GM12875 (cell line): ENCODE data around the gene SEC14L3.

ENCODE experiments used
- H3K4me3 ChIP-seq: one replicate; pipeline ENCODE4 v1.5.1; 2011; ENCODE audit warnings: low read depth, low read length, control low read depth
- TF ChIP-seq, protein P1 (sequence below): IDR thresholded peaks from 2 replicates; pipeline ENCODE4 v1.5.1; 2011; ENCODE audit warnings: low read depth, mild to moderate bottlenecking, control low read depth, inconsistent platforms, low read length, moderate library complexity, borderline replicate concordance; ENCODE audit not compliant: insufficient read depth

SEC14L3 gene

DNA sequence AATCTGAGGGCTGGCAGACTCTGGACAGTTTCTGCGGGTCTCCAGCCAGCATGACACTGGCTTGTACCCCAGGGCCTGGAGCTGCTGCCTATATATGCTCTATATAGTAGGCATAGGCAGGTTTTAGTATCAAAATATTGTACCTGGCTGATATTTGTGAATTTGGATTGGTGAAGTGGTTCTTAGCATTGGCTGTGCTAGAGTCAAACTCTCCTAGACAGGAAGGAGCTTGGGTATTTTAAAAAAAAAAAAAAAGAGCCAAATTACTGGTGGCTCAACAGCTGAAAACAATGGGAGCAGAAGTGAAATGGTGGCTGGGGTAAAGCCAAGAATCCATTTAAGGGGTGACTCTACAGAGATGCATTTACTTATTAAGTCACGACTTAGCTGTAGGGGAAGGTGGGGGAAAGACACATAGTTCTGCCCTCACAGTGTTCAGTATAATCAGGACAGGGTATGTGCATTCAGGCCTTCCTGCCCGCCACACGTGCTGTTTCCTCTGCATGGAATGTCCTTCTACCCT, 57.2 kb downstream of the SEC14L3 start:
- H3K4me3 ChIP-seq = no peak overlapping the region
- TF ChIP-seq, protein P1, sequence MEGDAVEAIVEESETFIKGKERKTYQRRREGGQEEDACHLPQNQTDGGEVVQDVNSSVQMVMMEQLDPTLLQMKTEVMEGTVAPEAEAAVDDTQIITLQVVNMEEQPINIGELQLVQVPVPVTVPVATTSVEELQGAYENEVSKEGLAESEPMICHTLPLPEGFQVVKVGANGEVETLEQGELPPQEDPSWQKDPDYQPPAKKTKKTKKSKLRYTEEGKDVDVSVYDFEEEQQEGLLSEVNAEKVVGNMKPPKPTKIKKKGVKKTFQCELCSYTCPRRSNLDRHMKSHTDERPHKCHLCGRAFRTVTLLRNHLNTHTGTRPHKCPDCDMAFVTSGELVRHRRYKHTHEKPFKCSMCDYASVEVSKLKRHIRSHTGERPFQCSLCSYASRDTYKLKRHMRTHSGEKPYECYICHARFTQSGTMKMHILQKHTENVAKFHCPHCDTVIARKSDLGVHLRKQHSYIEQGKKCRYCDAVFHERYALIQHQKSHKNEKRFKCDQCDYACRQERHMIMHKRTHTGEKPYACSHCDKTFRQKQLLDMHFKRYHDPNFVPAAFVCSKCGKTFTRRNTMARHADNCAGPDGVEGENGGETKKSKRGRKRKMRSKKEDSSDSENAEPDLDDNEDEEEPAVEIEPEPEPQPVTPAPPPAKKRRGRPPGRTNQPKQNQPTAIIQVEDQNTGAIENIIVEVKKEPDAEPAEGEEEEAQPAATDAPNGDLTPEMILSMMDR = no peak

DNA sequence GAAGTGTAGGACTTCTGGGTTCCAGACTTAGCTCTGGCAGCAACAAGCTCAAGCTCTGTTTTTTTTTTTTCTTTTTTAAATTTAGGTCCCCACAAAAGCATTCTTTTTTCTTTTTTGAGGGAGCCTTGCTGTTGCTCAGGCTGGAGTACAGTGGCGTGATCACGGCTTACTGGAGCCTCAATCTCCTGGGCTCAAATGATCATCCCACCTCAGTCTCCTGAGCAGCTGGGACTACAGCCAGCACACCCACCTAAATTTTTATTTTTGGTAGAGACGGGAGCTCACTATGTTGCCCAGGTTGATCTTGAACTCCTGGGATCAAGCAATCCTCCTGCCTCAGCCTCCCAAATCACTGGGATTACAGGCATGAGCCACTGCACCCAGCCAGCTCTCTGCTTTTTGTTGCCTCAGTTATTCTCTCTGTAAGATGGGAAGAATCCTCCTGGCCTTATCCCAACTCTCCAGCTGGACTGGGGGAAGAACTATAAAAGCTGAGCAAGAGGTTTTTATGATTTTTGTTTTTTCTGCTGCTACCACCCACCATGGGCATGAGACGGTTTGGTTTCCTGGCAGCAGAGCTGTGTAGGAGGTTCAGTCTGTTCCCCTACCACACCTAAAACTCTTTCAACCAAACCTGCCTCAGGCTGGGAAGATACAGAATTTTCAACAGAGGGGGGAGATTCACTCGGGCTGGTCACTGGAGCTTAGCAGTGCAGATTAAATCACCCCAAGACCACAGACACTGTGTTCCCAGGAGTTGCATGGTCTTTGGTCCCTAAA, 57.9 kb downstream of the SEC14L3 start:
- TF ChIP-seq, protein P1 = no peak
- no peak overlapping the region for H3K4me3 ChIP-seq

- H3K4me3 ChIP-seq = no peak overlapping the region
- TF ChIP-seq, protein P1 = no peak
Observed at GRCh38 chr22:30413001-30413400, 58.8 kb downstream of the SEC14L3 start.

DNA sequence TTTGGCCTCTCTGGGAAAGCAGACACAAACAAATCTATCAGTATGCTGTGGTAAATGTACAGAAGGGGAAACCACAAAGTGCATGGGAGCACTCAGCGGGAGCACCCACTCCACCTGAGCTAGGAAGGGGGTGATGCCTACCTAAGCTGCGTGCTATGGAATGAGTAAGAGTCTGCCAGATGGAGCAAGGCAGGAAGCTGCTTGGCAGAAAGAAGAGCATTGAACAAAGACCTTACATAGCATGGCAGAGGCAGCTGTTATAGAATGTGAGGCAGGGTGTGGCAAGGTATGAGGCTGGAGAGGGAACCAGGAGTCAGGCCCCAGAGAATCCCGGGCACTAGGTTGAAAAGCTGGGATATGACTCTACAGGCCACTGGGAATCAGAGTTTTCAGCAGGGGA, 60.0 kb downstream of the SEC14L3 start:
- TF ChIP-seq, protein P1 = no peak

More for the DNA sequence above, 60.0 kb downstream of the SEC14L3 start:
- no peak overlapping the region for H3K4me3 ChIP-seq
